DOHH2 (cell line): Measurements from ENCODE around the gene SPAAR.

Source experiments
- H3F3A ChIP-seq: fragments of 200-600 bp; sonication (generic), shearing (Covaris generic); 2 replicates; pipeline ENCODE4 v1.6.0; 2016; ENCODE audit warnings: antibody characterized with exemption, mild to moderate bottlenecking; ENCODE audit not compliant: control insufficient read depth, insufficient read depth
- H3K27ac ChIP-seq: fragments of 200-600 bp; sonication (generic); 2 replicates; pipeline ENCODE4 v1.5.1; 2014; ENCODE audit warnings: low read depth, mild to moderate bottlenecking, low read length, moderate library complexity
- H3K27me3 ChIP-seq: fragments of 200-600 bp; sonication (generic); 2 replicates; pipeline ENCODE4 v1.6.1; 2014; ENCODE audit warnings: mild to moderate bottlenecking, low read length, mixed read lengths; ENCODE audit not compliant: control insufficient read depth
- H3K36me3 ChIP-seq: fragments of 200-600 bp; sonication (generic); 2 replicates; pipeline ENCODE4 v1.6.1; 2014; ENCODE audit warnings: mild to moderate bottlenecking, low read length, moderate library complexity, mixed read lengths; ENCODE audit not compliant: control insufficient read depth
- H3K4me1 ChIP-seq: fragments of 200-600 bp; sonication (generic); 2 replicates; pipeline ENCODE4 v1.6.1; 2014; ENCODE audit warnings: mild to moderate bottlenecking, low read length, mixed read lengths; ENCODE audit not compliant: control insufficient read depth
- H3K4me2 ChIP-seq: fragments of 200-600 bp; sonication (generic); 2 replicates; pipeline ENCODE4 v1.6.0; 2014; ENCODE audit warnings: mild to moderate bottlenecking, low read length, moderate library complexity
- H3K4me3 ChIP-seq: fragments of 200-600 bp; sonication (generic); 2 replicates; pipeline ENCODE4 v1.5.1; 2014; ENCODE audit warnings: mild to moderate bottlenecking, low read length, mixed read lengths
- H3K79me2 ChIP-seq: fragments of 200-600 bp; sonication (generic); 2 replicates; pipeline ENCODE4 v1.6.1; 2014; ENCODE audit warnings: mild to moderate bottlenecking, low read length, mixed read lengths; ENCODE audit not compliant: control insufficient read depth
- H3K9me2 ChIP-seq: fragments of 200-600 bp; sonication (generic); replicated peaks from 2 replicates; pipeline ENCODE4 v1.6.1; 2014; ENCODE audit warnings: mild to moderate bottlenecking, low read length, mixed read lengths; ENCODE audit not compliant: control insufficient read depth
- H3K9me3 ChIP-seq: fragments of 200-600 bp; sonication (generic); 2 replicates; pipeline ENCODE4 v1.6.1; 2014; ENCODE audit warnings: antibody characterized with exemption, low read length, mixed read lengths; ENCODE audit not compliant: control insufficient read depth, insufficient read depth
- H4K20me1 ChIP-seq: fragments of 200-600 bp; sonication (generic); 2 replicates; pipeline ENCODE4 v1.6.0; 2014; ENCODE audit warnings: low read depth, mild to moderate bottlenecking, antibody characterized with exemption, low read length, moderate library complexity; ENCODE audit not compliant: control insufficient read depth, insufficient read depth
- CTCF ChIP-seq: fragments of 200-600 bp; sonication (generic); IDR thresholded peaks from one replicate; pipeline ENCODE4 v1.5.1; 2014; ENCODE audit warnings: antibody characterized with exemption, mild to moderate bottlenecking, low read depth, low read length; ENCODE audit not compliant: poor library complexity, severe bottlenecking
- EZH2phosphoT487 ChIP-seq: fragments of 200-600 bp; sonication (generic); IDR thresholded peaks from 2 replicates; pipeline ENCODE4 v1.6.1; 2017; ENCODE audit warnings: borderline replicate concordance, mild to moderate bottlenecking, antibody characterized with exemption, low read length, moderate library complexity, mixed read lengths

SPAAR gene

DNA sequence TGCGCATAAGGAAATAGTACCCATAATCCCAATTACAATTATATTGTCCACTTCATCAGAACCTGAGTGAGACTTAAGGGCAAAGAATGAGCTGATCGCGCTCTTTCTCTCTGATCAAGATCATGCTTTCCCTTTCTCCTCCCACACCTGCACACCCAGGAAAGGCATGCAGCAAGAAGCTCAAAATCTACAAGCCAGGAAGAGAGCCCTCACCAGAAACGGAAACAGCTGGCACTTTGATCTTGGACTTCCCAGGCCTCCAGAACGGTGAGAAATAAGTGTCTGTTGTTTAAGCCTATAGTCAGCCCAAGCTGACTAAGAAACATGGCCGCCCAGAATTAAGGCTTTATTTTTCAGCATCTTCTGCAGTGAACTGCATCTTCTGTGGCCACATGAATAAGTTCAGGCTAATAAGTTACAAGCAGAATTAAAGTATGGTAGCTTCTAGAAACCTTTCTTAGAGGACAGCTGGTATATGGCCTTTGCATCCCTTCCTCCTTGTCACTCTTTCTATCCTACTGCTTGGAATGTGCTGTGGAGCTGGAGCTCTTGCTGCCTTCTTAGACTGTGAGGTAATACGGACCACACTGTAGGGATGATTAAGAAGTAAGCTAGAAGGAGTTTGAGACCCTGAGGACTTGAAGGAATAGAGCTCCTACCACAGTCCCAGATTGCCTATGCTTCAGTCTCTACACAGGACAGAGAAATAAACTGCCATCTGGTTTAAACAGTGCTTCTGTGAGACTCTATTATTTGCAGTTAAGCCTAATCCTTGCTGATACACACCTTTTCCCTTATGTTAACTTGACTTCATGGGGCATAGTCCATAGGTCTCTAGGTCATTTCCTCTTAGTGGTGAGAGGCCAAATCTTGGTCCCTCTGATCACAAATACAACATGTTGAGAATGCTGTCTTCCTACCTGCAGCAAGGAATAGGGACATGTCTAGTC lies 31.4 kb downstream of the SPAAR start:
- Histone ChIP-seq H3K36me3 (no peaks in the 10 kb centered on the region), H3F3A (peaks cover 17% of the 10 kb centered on the region), H3K4me3 (no peak overlapping the region), H4K20me1 (no peaks in the 10 kb centered on the region), H3K9me3 (no peaks in the 10 kb centered on the region), H3K79me2 (no peaks in the 10 kb centered on the region), H3K27ac (no peak overlapping the region), H3K27me3 (no peaks in the 10 kb centered on the region), H3K9me2 (no peaks in the 10 kb centered on the region), H3K4me1 (peaks cover 51% of the 10 kb centered on the region), H3K4me2 (no peak overlapping the region)
- TF ChIP-seq CTCF (no peak), EZH2phosphoT487 (no peak)

GRCh38 chr9:35942286-35942685 lies 33.0 kb downstream of the SPAAR start:
- no peak overlapping the region for H3K27ac ChIP-seq
- no peaks in the 10 kb centered on the region for H3K79me2 ChIP-seq
- no peak overlapping the region for H3K4me3 ChIP-seq
- no peaks in the 10 kb centered on the region for H3K27me3 ChIP-seq
- no peaks in the 10 kb centered on the region for H3K36me3 ChIP-seq
- no peaks in the 10 kb centered on the region for H4K20me1 ChIP-seq
- TF ChIP-seq CTCF (no peak), EZH2phosphoT487 (no peak)
- peaks cover 50% of the 10 kb centered on the region for H3K4me1 ChIP-seq
- H3K9me3 ChIP-seq: no peaks in the 10 kb centered on the region
- no peaks in the 10 kb centered on the region for H3K9me2 ChIP-seq
- peaks cover 15% of the 10 kb centered on the region for H3F3A ChIP-seq
- H3K4me2 ChIP-seq: no peak overlapping the region

DNA sequence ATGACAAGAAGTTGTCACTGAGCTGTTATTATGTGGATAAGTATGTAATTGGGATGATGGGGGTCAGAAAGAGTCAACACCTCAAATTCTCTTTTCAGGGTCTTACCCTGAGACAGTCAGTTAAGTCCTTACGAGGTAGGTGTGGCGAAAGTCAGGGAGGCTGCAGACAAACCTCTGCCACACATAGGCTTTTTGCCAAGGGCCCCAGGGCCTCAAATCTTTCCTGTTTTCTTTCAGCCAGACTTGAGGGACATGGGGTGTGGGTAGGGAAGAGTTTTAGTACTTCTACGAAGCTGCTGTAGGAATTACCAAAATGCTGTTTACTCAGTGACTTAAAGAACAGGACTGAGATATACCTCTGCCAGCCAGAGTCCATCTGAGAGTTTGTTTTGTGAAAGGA lies 34.9 kb downstream of the SPAAR start:
- Histone ChIP-seq H3K4me3 (no peak overlapping the region), H4K20me1 (no peaks in the 10 kb centered on the region), H3K9me2 (no peaks in the 10 kb centered on the region), H3K27me3 (no peaks in the 10 kb centered on the region), H3K4me1 (peaks cover 38% of the 10 kb centered on the region), H3K4me2 (no peak overlapping the region), H3K79me2 (no peaks in the 10 kb centered on the region), H3K9me3 (no peaks in the 10 kb centered on the region), H3K27ac (no peak overlapping the region), H3F3A (peaks cover 10% of the 10 kb centered on the region; the same call in 1 of the 2 replicates), H3K36me3 (no peaks in the 10 kb centered on the region)
- no peak for TF ChIP-seq EZH2phosphoT487
- no peak for TF ChIP-seq CTCF
